ENCODE measurements around the gene TSPAN3.

GRCh38 chr15:77018796-77019505, 52.0 kb downstream of the TSPAN3 start:
- TF ChIP-seq CTCF (IDR thresholded peaks at IDR 0.05; ENCODE audit: insufficient read depth, low read length, poor library complexity, severe bottlenecking) (no peak), EZH2phosphoT487 (conservative IDR thresholded peaks at IDR 0.05; ENCODE audit: low read length) (no peak)
